ENCODE data around the gene TNS1. TPM values are rescaled to one million over a fixed set of nuclear protein-coding genes. Genes with fewer than 3 reads are reported as not detected.

TNS1 gene
- total RNA-seq, 1 donor from 2014 or later = 11.6 TPM

DNA sequence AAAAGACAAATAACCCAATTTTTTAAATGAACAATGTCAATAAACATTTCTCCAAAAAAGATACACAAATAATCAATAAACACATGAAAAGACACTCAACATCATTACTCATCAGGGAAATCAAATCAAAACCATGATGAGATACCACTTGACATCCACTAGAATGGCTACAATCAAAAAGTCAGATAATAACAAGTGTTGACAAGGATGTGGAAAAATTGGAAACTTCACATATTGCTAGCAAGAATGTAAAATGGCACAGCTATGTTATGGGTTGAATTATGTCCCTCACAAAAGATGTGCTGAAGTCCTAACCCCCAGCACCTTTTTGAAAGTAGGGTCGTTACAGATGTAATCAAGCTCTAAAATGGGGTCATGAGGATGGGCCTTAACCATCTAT, 33.2 kb downstream of the TNS1 start:
- peaks cover 2% of the 10 kb centered on the region for H3K27me3 Mint-ChIP-seq (ENCODE audit: unreplicated experiment)
- H3K27ac Mint-ChIP-seq (ENCODE audit: unreplicated experiment) = no peak overlapping the region
- peaks cover 3% of the 10 kb centered on the region for H3K4me1 Mint-ChIP-seq (ENCODE audit: unreplicated experiment)
- no peaks in the 10 kb centered on the region for H3K36me3 Mint-ChIP-seq (ENCODE audit: low read depth, unreplicated experiment)
- DNase-seq (ENCODE audit: low spot score) = no peak
- no peak overlapping the region for H3K4me3 Mint-ChIP-seq (ENCODE audit: unreplicated experiment)
- TF ChIP-seq, protein P1, sequence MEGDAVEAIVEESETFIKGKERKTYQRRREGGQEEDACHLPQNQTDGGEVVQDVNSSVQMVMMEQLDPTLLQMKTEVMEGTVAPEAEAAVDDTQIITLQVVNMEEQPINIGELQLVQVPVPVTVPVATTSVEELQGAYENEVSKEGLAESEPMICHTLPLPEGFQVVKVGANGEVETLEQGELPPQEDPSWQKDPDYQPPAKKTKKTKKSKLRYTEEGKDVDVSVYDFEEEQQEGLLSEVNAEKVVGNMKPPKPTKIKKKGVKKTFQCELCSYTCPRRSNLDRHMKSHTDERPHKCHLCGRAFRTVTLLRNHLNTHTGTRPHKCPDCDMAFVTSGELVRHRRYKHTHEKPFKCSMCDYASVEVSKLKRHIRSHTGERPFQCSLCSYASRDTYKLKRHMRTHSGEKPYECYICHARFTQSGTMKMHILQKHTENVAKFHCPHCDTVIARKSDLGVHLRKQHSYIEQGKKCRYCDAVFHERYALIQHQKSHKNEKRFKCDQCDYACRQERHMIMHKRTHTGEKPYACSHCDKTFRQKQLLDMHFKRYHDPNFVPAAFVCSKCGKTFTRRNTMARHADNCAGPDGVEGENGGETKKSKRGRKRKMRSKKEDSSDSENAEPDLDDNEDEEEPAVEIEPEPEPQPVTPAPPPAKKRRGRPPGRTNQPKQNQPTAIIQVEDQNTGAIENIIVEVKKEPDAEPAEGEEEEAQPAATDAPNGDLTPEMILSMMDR (IDR thresholded peaks at IDR 0.05; ENCODE audit: unreplicated experiment) = no peak
- H3K9me3 Mint-ChIP-seq (ENCODE audit: unreplicated experiment) = no peaks in the 10 kb centered on the region

DNA sequence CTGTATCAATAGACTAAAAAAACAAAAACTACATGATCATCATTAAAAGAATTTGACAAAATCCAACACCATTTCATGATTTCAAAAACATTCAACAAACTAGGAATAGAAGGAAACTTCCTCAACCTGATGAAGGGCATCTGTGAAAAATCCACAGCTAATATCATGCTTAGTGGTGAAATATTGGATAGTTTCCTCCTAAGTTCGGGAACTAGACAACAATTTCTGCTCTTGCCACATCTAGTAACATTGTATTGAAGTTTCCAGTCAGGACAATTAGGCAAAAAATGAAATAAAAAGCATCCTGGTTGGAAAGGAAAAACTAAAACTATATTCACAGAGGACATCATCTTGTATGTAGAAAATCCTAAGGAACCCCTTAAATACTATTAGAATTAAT, 34.8 kb downstream of the TNS1 start:
- H3K4me1 Mint-ChIP-seq (ENCODE audit: unreplicated experiment) = peaks cover 6% of the 10 kb centered on the region
- no peak for DNase-seq (ENCODE audit: low spot score)
- no peak overlapping the region for H3K27ac Mint-ChIP-seq (ENCODE audit: unreplicated experiment)
- TF ChIP-seq, protein P1 (IDR thresholded peaks at IDR 0.05; ENCODE audit: unreplicated experiment) = no peak
- H3K4me3 Mint-ChIP-seq (ENCODE audit: unreplicated experiment) = no peak overlapping the region
- H3K27me3 Mint-ChIP-seq (ENCODE audit: unreplicated experiment) = peaks cover 2% of the 10 kb centered on the region
- H3K9me3 Mint-ChIP-seq (ENCODE audit: unreplicated experiment) = no peaks in the 10 kb centered on the region
- H3K36me3 Mint-ChIP-seq (ENCODE audit: low read depth, unreplicated experiment) = no peaks in the 10 kb centered on the region

DNA sequence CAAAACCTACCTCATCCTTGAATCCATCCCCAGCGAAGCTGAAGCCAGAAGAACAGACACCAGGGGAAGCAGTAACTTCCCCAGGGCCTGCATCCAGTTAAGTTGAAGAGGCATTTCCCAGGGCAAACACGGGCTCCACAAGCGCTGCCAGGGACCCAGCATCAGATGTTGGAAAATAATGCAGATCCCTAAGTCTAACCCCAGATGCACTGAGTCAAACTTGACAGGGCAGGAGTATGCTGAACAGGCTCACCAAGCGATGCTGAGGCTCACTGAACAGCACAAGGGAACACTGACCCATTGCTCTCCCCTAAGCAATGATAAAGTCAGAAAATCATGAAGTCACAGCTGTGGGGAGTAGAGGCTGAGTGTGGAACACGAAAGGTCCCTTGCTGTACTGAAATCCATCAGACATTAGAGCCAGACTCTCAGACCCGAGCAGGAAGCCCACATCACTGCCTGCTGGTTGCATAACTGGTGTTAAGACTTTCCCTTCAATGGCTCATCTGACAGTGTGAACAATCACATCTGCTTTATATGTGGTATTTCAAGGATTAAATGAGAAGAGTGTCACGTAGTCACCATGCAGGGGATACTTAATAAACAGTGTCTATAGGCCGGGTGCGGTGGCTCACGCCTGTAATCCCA, 36.2 kb downstream of the TNS1 start:
- H3K27me3 Mint-ChIP-seq (ENCODE audit: unreplicated experiment) = peaks cover 2% of the 10 kb centered on the region
- no peak for DNase-seq (ENCODE audit: low spot score)
- peaks cover 6% of the 10 kb centered on the region for H3K4me1 Mint-ChIP-seq (ENCODE audit: unreplicated experiment)
- no peaks in the 10 kb centered on the region for H3K9me3 Mint-ChIP-seq (ENCODE audit: unreplicated experiment)
- no peak overlapping the region for H3K27ac Mint-ChIP-seq (ENCODE audit: unreplicated experiment)
- no peak overlapping the region for H3K4me3 Mint-ChIP-seq (ENCODE audit: unreplicated experiment)
- TF ChIP-seq, protein P1 (IDR thresholded peaks at IDR 0.05; ENCODE audit: unreplicated experiment) = no peak
- no peaks in the 10 kb centered on the region for H3K36me3 Mint-ChIP-seq (ENCODE audit: low read depth, unreplicated experiment)

DNA sequence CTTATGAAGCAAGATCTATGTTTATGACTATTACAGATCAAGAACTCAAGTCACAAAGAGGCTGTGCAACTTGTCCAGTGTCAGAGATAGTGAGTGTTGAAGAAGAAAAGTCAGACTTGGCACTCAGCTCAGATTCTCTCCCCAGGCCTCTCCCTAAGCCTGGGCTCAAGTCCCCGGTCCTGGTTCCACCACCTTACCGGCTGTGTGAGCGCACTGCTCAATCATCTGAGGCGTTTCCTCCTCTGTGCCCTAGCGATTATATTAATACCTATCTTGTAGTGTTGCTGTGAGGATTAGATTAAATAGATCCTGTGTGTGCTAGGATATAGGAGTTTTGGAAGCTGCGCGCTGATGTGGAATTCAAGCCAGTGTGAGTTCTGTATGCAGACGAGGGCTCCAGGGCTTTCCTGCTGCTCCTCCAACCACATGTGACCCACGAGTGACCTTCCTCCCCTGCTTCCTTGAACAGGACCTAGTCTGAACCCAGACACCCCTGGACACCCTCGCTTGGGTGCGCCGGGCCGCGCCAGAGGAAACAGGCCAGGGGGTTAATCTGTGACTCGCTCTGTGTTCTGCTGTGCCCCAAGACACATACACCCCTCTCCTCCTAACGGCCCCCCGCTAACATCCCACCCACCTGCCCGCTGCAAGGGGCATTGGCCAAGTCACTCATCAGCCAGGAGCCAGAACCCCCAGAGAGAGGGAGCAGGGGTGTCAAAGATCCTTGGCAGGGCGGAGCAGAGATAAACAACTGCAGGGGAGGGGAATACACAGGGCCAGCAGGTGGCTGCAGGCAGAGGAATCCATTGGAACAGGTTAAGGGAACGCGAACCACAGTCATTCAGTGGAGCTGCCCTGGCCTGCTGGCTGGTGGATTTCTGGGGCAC, 38.3 kb downstream of the TNS1 start:
- DNase-seq (ENCODE audit: low spot score) = no peak
- H3K27ac Mint-ChIP-seq (ENCODE audit: unreplicated experiment) = no peak overlapping the region
- peaks cover 2% of the 10 kb centered on the region for H3K27me3 Mint-ChIP-seq (ENCODE audit: unreplicated experiment)
- H3K9me3 Mint-ChIP-seq (ENCODE audit: unreplicated experiment) = no peaks in the 10 kb centered on the region
- no peak overlapping the region for H3K4me3 Mint-ChIP-seq (ENCODE audit: unreplicated experiment)
- H3K4me1 Mint-ChIP-seq (ENCODE audit: unreplicated experiment) = peaks cover 6% of the 10 kb centered on the region
- TF ChIP-seq, protein P1 (IDR thresholded peaks at IDR 0.05; ENCODE audit: unreplicated experiment) = no peak
- no peaks in the 10 kb centered on the region for H3K36me3 Mint-ChIP-seq (ENCODE audit: low read depth, unreplicated experiment)

DNA sequence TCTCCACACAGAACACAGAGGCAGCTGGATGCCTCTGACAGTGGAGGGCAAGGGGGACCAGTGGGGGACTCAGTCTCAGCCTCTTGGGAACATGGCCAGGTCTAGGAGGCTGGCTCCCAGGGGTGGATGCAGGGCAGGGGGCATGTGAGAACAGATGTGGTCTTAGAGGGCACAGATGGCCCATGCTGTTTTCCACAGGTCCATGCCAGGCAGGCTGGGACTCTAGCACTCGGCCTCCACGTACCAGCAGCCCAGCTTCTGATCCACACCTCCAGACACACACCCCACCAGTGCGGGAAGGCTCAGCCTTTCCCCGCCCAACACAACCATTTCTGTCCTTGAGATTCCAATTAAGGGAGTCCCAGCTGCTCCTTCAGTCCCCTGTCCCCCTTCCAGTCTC, 42.4 kb downstream of the TNS1 start:
- TF ChIP-seq, protein P1 (IDR thresholded peaks at IDR 0.05; ENCODE audit: unreplicated experiment) = no peak
- peaks cover 5% of the 10 kb centered on the region for H3K27me3 Mint-ChIP-seq (ENCODE audit: unreplicated experiment)
- no peak for DNase-seq (ENCODE audit: low spot score)
- peaks cover 9% of the 10 kb centered on the region for H3K4me1 Mint-ChIP-seq (ENCODE audit: unreplicated experiment)
- no peaks in the 10 kb centered on the region for H3K9me3 Mint-ChIP-seq (ENCODE audit: unreplicated experiment)
- no peak overlapping the region for H3K4me3 Mint-ChIP-seq (ENCODE audit: unreplicated experiment)
- H3K36me3 Mint-ChIP-seq (ENCODE audit: low read depth, unreplicated experiment) = no peaks in the 10 kb centered on the region
- no peak overlapping the region for H3K27ac Mint-ChIP-seq (ENCODE audit: unreplicated experiment)

Data from endothelial cell (in vitro differentiated cells).